Measurements from ENCODE around the gene CA10. TPM values are rescaled to one million over a fixed set of nuclear protein-coding genes. Genes with fewer than 3 reads are reported as not detected.
A peak's percentile ranks its signal among the peaks of the same experiment; 100 is the strongest.

The CA10 gene
- total RNA-seq, 1 experiment from 2014 or later = not detected

- peak; percentile 95 for TF ChIP-seq CTCF (IDR thresholded peaks at IDR 0.05; ENCODE audit: unreplicated experiment)
- peak; percentile 71 for DNase-seq
- Mint-ChIP-seq H3K4me1 (ENCODE audit: low read depth, unreplicated experiment) (no peaks in the 10 kb centered on the region), H3K27me3 (ENCODE audit: unreplicated experiment) (no peaks in the 10 kb centered on the region), H3K36me3 (ENCODE audit: insufficient read depth, unreplicated experiment) (no peaks in the 10 kb centered on the region), H3K27ac (ENCODE audit: unreplicated experiment) (no peak overlapping the region), H3K9me3 (ENCODE audit: low read depth, unreplicated experiment) (no peaks in the 10 kb centered on the region), H3K4me3 (ENCODE audit: low read depth, unreplicated experiment) (no peak overlapping the region)
- intact Hi-C loops (cut with micrococcal nuclease; ENCODE audit: unreplicated experiment) = loop anchor here (1.0 to 5.0 kb wide), 5 partner anchors 38 to 519 kb away; no protein-coding TSS in a partner anchor
- CTCF ChIA-PET = interaction anchor here (0.9 to 2.9 kb wide), 11 partner anchors 8 to 521 kb away, joined by 3 to 37 read pairs (median 4); no protein-coding TSS in a partner anchor
- BruUV-seq (replicated peaks) = no TSS peak
Measured at GRCh38 chr17:52106638-52107261, 51.8 kb downstream of the CA10 start.

- TF ChIP-seq CTCF (IDR thresholded peaks at IDR 0.05; ENCODE audit: unreplicated experiment) = no peak
- H3K27me3 Mint-ChIP-seq (ENCODE audit: unreplicated experiment) = no peaks in the 10 kb centered on the region
- no peak overlapping the region for H3K4me3 Mint-ChIP-seq (ENCODE audit: low read depth, unreplicated experiment)
- intact Hi-C loops (cut with micrococcal nuclease; ENCODE audit: unreplicated experiment) = loop anchor here (1.0 to 5.0 kb wide), 5 partner anchors 39 to 519 kb away; no protein-coding TSS in a partner anchor
- no peak overlapping the region for H3K27ac Mint-ChIP-seq (ENCODE audit: unreplicated experiment)
- no peaks in the 10 kb centered on the region for H3K36me3 Mint-ChIP-seq (ENCODE audit: insufficient read depth, unreplicated experiment)
- CTCF ChIA-PET = interaction anchor here (0.9 to 2.9 kb wide), 11 partner anchors 9 to 521 kb away, joined by 3 to 37 read pairs (median 4); no protein-coding TSS in a partner anchor
- no peak for DNase-seq
- no peaks in the 10 kb centered on the region for H3K4me1 Mint-ChIP-seq (ENCODE audit: low read depth, unreplicated experiment)
- no peaks in the 10 kb centered on the region for H3K9me3 Mint-ChIP-seq (ENCODE audit: low read depth, unreplicated experiment)
- BruUV-seq (replicated peaks) = no TSS peak
Measured at GRCh38 chr17:52106072-52106471, 52.4 kb downstream of the CA10 start.

- no peaks in the 10 kb centered on the region for H3K4me1 Mint-ChIP-seq (ENCODE audit: low read depth, unreplicated experiment)
- H3K27me3 Mint-ChIP-seq (ENCODE audit: unreplicated experiment) = no peaks in the 10 kb centered on the region
- no TSS peak for BruUV-seq (replicated peaks)
- CTCF ChIA-PET = interaction anchor here (2.9 kb wide), 1 partner anchor 341 kb away, joined by 37 read pairs; no protein-coding TSS in a partner anchor
- H3K36me3 Mint-ChIP-seq (ENCODE audit: insufficient read depth, unreplicated experiment) = no peaks in the 10 kb centered on the region
- H3K9me3 Mint-ChIP-seq (ENCODE audit: low read depth, unreplicated experiment) = no peaks in the 10 kb centered on the region
- H3K4me3 Mint-ChIP-seq (ENCODE audit: low read depth, unreplicated experiment) = no peak overlapping the region
- DNase-seq = no peak
- no peak overlapping the region for H3K27ac Mint-ChIP-seq (ENCODE audit: unreplicated experiment)
- TF ChIP-seq CTCF (IDR thresholded peaks at IDR 0.05; ENCODE audit: unreplicated experiment) = no peak
- intact Hi-C loops (cut with micrococcal nuclease; ENCODE audit: unreplicated experiment) = loop anchor here (5.0 kb wide), 1 partner anchor 518 kb away; no protein-coding TSS in a partner anchor
Measured at GRCh38 chr17:52105591-52105990, 52.9 kb downstream of the CA10 start.

GRCh38 chr17:52096056-52096455 lies 62.5 kb downstream of the CA10 start:
- H3K9me3 Mint-ChIP-seq (ENCODE audit: low read depth, unreplicated experiment) = no peaks in the 10 kb centered on the region
- TF ChIP-seq CTCF (IDR thresholded peaks at IDR 0.05; ENCODE audit: unreplicated experiment) = no peak
- peaks cover 28% of the 10 kb centered on the region for H3K27me3 Mint-ChIP-seq (ENCODE audit: unreplicated experiment)
- no peak overlapping the region for H3K4me3 Mint-ChIP-seq (ENCODE audit: low read depth, unreplicated experiment)
- no peaks in the 10 kb centered on the region for H3K36me3 Mint-ChIP-seq (ENCODE audit: insufficient read depth, unreplicated experiment)
- no peak for DNase-seq
- CTCF ChIA-PET = no interaction called here
- BruUV-seq (replicated peaks) = no TSS peak
- H3K27ac Mint-ChIP-seq (ENCODE audit: unreplicated experiment) = no peak overlapping the region
- no peaks in the 10 kb centered on the region for H3K4me1 Mint-ChIP-seq (ENCODE audit: low read depth, unreplicated experiment)
- intact Hi-C loops (cut with micrococcal nuclease; ENCODE audit: unreplicated experiment) = no loop called here

Measured in Calu3 (cell line).